ENCODE data around the gene ZBTB42.

GRCh38 chr14:104755621-104756020 lies 45.3 kb upstream of the ZBTB42 start:
- TF ChIP-seq FOXM1 (IDR thresholded peaks at IDR 0.05; ENCODE audit: borderline replicate concordance, low read depth) (no peak), REST (IDR thresholded peaks at IDR 0.05; ENCODE audit: low read depth) (no peak), TAF1 (IDR thresholded peaks at IDR 0.05; ENCODE audit: low read depth) (no peak), MAX (IDR thresholded peaks at IDR 0.05) (no peak), CREB1 (IDR thresholded peaks at IDR 0.05; ENCODE audit: low read depth) (no peak), CEBPB (IDR thresholded peaks at IDR 0.05) (no peak), EP300 (IDR thresholded peaks at IDR 0.05; ENCODE audit: borderline replicate concordance) (no peak)

All from Ishikawa (cell line).